Measurements from ENCODE around the gene LRRC3B. TPM values are rescaled to one million over a fixed set of nuclear protein-coding genes. Genes with fewer than 3 reads are reported as not detected.

Gene LRRC3B
- total RNA-seq, 1 experiment from 2014 or later: not detected

- Mint-ChIP-seq H3K36me3 (ENCODE audit: insufficient read depth, unreplicated experiment) (no peaks in the 10 kb centered on the region), H3K9me3 (ENCODE audit: low read depth, unreplicated experiment) (peaks cover 4% of the 10 kb centered on the region), H3K27ac (ENCODE audit: unreplicated experiment) (no peak overlapping the region), H3K27me3 (ENCODE audit: unreplicated experiment) (no peaks in the 10 kb centered on the region), H3K4me1 (ENCODE audit: low read depth, unreplicated experiment) (no peaks in the 10 kb centered on the region), H3K4me3 (ENCODE audit: low read depth, unreplicated experiment) (no peak overlapping the region)
- intact Hi-C loops (cut with micrococcal nuclease; ENCODE audit: unreplicated experiment): no loop called here
- CTCF ChIA-PET: no interaction called here
- no TSS peak for BruUV-seq (replicated peaks)
- DNase-seq: no peak
- no peak for TF ChIP-seq CTCF (IDR thresholded peaks at IDR 0.05; ENCODE audit: unreplicated experiment)
Observed at GRCh38 chr3:26757978-26758377, 135.4 kb downstream of the LRRC3B start.

Measured in Calu3 (cell line).